ENCODE results near the gene ITIH5.
"Not testable (repeated sequence)": the region's sequence is repeated elsewhere in the genome, so short reads cannot be mapped to it uniquely, and the experiment has no call there.

ITIH5 gene

GRCh38 chr10:7667262-7668141 is 736 bp upstream of the ITIH5 start:
- Mint-ChIP-seq H3K27me3 (peaks cover 38% of the 10 kb centered on the region), H3K4me1 (peaks cover 6% of the 10 kb centered on the region), H3K4me3 (peak overlapping the region; percentile 90), H3K27ac (no peak overlapping the region), H3K36me3 (peaks cover 2% of the 10 kb centered on the region), H3K9me3 (no peaks in the 10 kb centered on the region)
- DNase-seq (ENCODE audit: low spot score in 2 of 2) (no peak), ATAC-seq (ENCODE audit: low read depth) (no peak)

DNA sequence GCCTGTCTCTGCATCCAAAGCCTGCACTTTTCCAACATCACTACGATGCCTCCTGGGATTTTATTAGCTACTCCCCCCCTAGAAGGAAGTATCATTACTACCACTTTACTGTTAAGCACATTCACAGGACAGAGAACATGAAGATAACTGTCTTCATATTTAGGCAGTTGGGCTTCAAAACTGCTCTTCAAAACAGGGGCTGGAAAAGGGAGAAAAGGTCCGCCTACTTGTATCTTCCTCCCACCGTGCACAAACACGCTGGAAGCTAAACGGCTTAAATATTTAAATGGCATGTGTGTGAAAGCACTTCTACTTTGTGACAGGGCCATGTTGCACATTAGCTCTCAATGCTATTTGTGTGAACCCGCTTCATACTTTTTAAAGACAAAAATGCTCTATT is 999 bp downstream of the ITIH5 start:
- Mint-ChIP-seq H3K27ac (no peak overlapping the region), H3K4me1 (peaks cover 6% of the 10 kb centered on the region), H3K36me3 (peaks cover 2% of the 10 kb centered on the region), H3K9me3 (no peaks in the 10 kb centered on the region), H3K4me3 (peak overlapping the region; percentile 72), H3K27me3 (peaks cover 31% of the 10 kb centered on the region)
- ATAC-seq (ENCODE audit: low read depth) (no peak), DNase-seq (ENCODE audit: low spot score in 2 of 2) (no peak)

GRCh38 chr10:7664707-7665106 is 2.1 kb downstream of the ITIH5 start:
- Mint-ChIP-seq H3K27me3 (peaks cover 30% of the 10 kb centered on the region), H3K27ac (no peak overlapping the region), H3K4me1 (peaks cover 6% of the 10 kb centered on the region), H3K9me3 (no peaks in the 10 kb centered on the region), H3K4me3 (no peak overlapping the region), H3K36me3 (peaks cover 2% of the 10 kb centered on the region)
- DNase-seq (ENCODE audit: low spot score in 2 of 2) (no peak), ATAC-seq (ENCODE audit: low read depth) (no peak)

- DNase-seq (ENCODE audit: low spot score in 2 of 2) (no peak), ATAC-seq (ENCODE audit: low read depth) (no peak)
- H3K27me3 Mint-ChIP-seq, result peaks cover 29% of the 10 kb centered on the region
- no peak overlapping the region for H3K4me3 Mint-ChIP-seq
- H3K36me3 Mint-ChIP-seq, result no peaks in the 10 kb centered on the region
- peaks cover 2% of the 10 kb centered on the region for H3K4me1 Mint-ChIP-seq
- H3K27ac Mint-ChIP-seq, result no peak overlapping the region
- no peaks in the 10 kb centered on the region for H3K9me3 Mint-ChIP-seq
Observed at GRCh38 chr10:7662522-7662921, 4.2 kb downstream of the ITIH5 start.

GRCh38 chr10:7659560-7659959 is 7.2 kb downstream of the ITIH5 start:
- DNase-seq (ENCODE audit: low spot score in 2 of 2) (no peak), ATAC-seq (ENCODE audit: low read depth) (no peak)
- Mint-ChIP-seq H3K27me3 (peaks cover 17% of the 10 kb centered on the region), H3K9me3 (no peaks in the 10 kb centered on the region), H3K27ac (no peak overlapping the region), H3K4me1 (no peaks in the 10 kb centered on the region), H3K36me3 (no peaks in the 10 kb centered on the region), H3K4me3 (no peak overlapping the region)

DNA sequence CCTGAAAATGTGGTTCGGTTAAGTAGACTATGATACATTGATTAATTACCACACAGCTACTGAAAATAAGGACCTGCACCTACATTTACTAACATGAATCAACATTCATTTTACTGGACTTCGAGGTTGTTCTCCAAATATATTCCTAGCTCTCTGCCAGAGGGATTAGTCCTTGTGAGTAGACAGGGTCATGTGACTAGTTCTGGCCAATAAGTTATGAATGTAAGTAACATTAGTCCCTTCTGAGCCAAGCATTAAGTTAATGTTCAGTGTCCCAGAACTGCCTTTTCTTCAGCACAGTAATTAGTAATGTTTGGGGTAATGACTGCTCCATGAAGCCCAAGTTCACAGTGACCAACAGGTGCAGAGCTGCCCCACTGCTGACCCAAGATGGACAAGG is 9.2 kb downstream of the ITIH5 start:
- Mint-ChIP-seq H3K4me3 (no peak overlapping the region), H3K27ac (no peak overlapping the region), H3K4me1 (no peaks in the 10 kb centered on the region), H3K36me3 (no peaks in the 10 kb centered on the region), H3K9me3 (no peaks in the 10 kb centered on the region), H3K27me3 (peaks cover 15% of the 10 kb centered on the region)
- DNase-seq (ENCODE audit: low spot score in 2 of 2), result no peak
- no peak for ATAC-seq (ENCODE audit: low read depth)

DNA sequence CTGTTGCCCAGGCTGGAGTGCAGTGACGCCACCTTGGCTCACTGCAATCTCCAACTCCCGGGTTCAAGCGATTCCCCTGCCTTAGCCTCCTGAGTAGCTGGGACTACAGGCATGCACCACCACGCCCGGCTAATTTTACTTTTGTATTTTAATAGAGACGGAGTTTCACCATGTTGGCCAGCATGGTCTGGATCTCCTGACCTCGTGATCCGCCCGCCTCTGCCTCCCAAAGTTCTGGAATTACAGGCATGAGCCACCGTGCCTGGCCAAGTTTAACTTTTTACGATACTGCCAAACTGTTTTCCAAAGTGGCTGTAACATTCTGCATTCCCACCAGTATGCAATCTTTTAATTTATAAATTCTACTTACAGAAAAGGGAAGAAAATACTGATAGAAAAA is 9.7 kb downstream of the ITIH5 start:
- H3K4me3 Mint-ChIP-seq; H3K27ac Mint-ChIP-seq; H3K9me3 Mint-ChIP-seq; DNase-seq (ENCODE audit: low spot score in 2 of 2); ATAC-seq (ENCODE audit: low read depth); H3K4me1 Mint-ChIP-seq; H3K36me3 Mint-ChIP-seq: not testable (repeated sequence)
- H3K27me3 Mint-ChIP-seq, result peaks cover 12% of the 10 kb centered on the region

DNA sequence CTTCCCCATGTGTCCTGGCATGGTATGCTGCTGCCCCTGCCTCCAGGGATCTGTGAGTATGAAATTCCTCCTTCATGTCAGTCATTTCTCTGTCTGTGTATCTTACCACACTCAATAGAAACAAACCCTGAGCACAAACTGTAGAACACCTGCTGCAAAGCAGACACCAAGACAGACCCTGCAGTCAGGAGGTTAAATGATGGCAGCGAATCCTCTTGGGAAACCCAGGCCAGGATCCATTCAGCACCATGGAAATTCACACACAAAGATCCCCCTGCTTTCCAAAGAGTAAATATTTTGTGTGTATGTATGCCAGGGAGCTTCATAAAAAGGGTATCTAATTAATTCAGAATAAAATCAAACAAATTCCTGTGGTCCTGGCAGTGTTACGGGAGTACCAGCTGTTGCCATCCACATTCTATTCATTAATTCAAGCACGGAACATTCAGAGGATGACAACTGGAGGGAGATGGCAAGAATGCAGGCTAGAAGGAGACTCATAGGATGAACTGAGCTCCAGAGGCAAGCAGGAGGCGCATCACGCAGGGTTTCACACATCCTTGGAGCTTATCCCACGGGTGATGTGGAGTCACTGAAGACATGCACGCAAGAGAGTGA is 14.8 kb downstream of the ITIH5 start:
- peaks cover 16% of the 10 kb centered on the region for H3K27me3 Mint-ChIP-seq
- no peaks in the 10 kb centered on the region for H3K9me3 Mint-ChIP-seq
- ATAC-seq (ENCODE audit: low read depth) (no peak), DNase-seq (ENCODE audit: low spot score in 2 of 2) (no peak)
- H3K36me3 Mint-ChIP-seq, result no peaks in the 10 kb centered on the region
- no peaks in the 10 kb centered on the region for H3K4me1 Mint-ChIP-seq
- H3K4me3 Mint-ChIP-seq, result no peak overlapping the region
- H3K27ac Mint-ChIP-seq, result no peak overlapping the region

GRCh38 chr10:7649673-7650300 is 17.0 kb downstream of the ITIH5 start:
- ATAC-seq (ENCODE audit: low read depth) (no peak), DNase-seq (ENCODE audit: low spot score in 2 of 2) (no peak)
- Mint-ChIP-seq H3K27me3 (peaks cover 16% of the 10 kb centered on the region), H3K4me1 (no peaks in the 10 kb centered on the region), H3K27ac (no peak overlapping the region), H3K4me3 (no peak overlapping the region), H3K36me3 (no peaks in the 10 kb centered on the region), H3K9me3 (no peaks in the 10 kb centered on the region)

DNA sequence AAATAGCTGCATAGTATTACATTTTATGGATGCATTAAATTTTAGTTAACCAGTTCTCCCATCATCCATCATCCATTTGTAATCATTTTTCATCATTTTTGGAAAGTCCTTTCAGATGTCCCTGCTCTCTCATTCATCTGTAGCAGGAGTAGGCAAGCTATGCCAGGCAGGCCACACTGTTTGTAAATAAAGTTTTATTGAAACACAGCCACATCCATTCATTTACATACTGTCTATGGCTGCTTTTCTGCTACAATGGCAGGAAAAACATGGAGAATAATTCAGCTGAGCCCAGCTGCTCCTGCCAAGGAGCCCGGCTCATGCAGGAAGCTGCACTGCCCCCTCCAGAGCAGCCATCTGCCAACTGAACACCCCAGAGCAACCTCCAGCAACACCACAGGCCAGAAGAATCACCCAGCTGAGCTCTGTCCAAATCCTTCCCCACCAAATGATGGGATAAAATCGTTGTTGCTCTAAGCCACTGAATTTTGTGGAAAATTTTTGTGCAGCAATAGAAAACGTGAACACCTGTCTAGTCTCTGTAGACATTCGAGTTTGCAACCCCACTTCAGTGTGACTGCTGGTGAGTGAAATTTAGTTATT is 19.6 kb downstream of the ITIH5 start:
- ATAC-seq (ENCODE audit: low read depth) (no peak), DNase-seq (ENCODE audit: low spot score in 2 of 2) (no peak)
- Mint-ChIP-seq H3K27ac (no peak overlapping the region), H3K27me3 (peaks cover 15% of the 10 kb centered on the region), H3K36me3 (no peaks in the 10 kb centered on the region), H3K4me1 (no peaks in the 10 kb centered on the region), H3K9me3 (no peaks in the 10 kb centered on the region), H3K4me3 (no peak overlapping the region)

GRCh38 chr10:7642491-7643011 is 24.2 kb downstream of the ITIH5 start:
- H3K4me1 Mint-ChIP-seq, result no peaks in the 10 kb centered on the region
- no peak overlapping the region for H3K4me3 Mint-ChIP-seq
- peaks cover 9% of the 10 kb centered on the region for H3K27me3 Mint-ChIP-seq
- DNase-seq (ENCODE audit: low spot score in 2 of 2), result no peak
- no peak for ATAC-seq (ENCODE audit: low read depth)
- H3K9me3 Mint-ChIP-seq, result peaks cover 5% of the 10 kb centered on the region
- H3K27ac Mint-ChIP-seq, result no peak overlapping the region
- H3K36me3 Mint-ChIP-seq, result peaks cover 1% of the 10 kb centered on the region

- Mint-ChIP-seq H3K27me3 (peaks cover 12% of the 10 kb centered on the region), H3K4me3 (no peak overlapping the region), H3K9me3 (peaks cover 3% of the 10 kb centered on the region), H3K4me1 (no peaks in the 10 kb centered on the region), H3K27ac (no peak overlapping the region), H3K36me3 (peaks cover 1% of the 10 kb centered on the region)
- ATAC-seq (ENCODE audit: low read depth) (no peak), DNase-seq (ENCODE audit: low spot score in 2 of 2) (no peak)
Observed at GRCh38 chr10:7635408-7636125, 31.2 kb downstream of the ITIH5 start.

DNA sequence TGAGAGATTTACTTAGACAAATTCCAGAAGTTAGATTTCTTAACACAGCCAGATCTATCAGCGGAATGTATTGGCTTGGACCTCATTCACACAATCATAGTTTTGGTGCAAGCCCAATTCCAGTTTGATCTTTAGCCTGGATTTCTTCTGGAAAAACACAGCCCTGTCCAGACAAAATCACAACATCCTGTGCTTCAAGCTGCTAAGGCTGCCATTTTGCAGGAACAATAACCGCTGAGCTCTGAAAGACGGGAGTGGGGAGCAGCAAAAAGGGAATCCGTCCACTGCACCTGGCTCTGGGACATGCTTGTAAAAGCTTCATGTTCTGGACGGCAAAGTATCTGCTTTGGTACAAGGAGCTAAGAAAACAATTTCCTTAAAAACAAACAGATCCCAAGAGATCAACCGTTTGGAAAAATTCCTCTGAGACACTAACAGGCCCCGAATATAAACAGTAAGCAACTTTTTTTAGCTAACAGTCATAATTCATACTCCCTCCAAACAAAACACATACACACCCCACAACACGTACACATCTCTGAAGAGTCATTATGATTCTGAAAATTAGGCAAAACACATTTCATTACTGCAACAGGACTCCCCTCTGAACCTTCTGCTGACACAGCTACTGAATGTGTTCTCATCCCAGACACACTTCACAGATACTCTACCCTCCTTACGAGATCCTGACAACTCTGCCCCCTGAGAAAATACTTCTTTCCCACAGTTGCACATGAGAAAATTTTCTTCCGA is 32.4 kb downstream of the ITIH5 start:
- H3K4me3 Mint-ChIP-seq, result no peak overlapping the region

More for the DNA sequence above, 32.4 kb downstream of the ITIH5 start:
- DNase-seq (ENCODE audit: low spot score in 2 of 2) (no peak), ATAC-seq (ENCODE audit: low read depth) (no peak)
- H3K27me3 Mint-ChIP-seq, result peaks cover 10% of the 10 kb centered on the region
- H3K9me3 Mint-ChIP-seq, result peaks cover 2% of the 10 kb centered on the region
- no peaks in the 10 kb centered on the region for H3K36me3 Mint-ChIP-seq
- H3K27ac Mint-ChIP-seq, result no peak overlapping the region
- H3K4me1 Mint-ChIP-seq, result no peaks in the 10 kb centered on the region
